ENCODE results near the gene USH2A. TPM values are rescaled to one million over a fixed set of nuclear protein-coding genes. Genes with fewer than 3 reads are reported as not detected.

Gene USH2A
- polyA plus RNA-seq, 1 donor from 2014 or later = 0.17 TPM

DNA sequence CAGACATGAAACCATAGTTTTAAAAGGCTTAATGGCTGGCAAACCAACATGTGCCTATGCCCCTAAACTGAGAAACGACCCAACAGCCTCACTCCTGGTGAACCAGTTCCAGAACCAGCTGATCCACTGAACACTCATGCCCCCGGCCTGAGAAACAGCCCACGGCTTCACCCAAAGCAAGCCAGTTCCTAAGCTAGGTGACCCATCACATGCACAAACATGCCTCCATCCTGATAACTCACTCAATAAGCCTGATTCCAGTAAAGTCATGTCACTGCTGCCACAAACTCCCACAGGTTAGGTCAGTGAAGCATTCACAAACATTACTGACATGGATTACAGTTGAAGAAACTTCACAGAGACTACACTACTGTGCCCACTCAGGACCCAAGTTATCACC lies 161.6 kb downstream of the USH2A start:
- Histone ChIP-seq H3K9me2 (ENCODE audit: insufficient read depth, low read length) (no peaks in the 10 kb centered on the region), H3K9ac (ENCODE audit: low read length) (no peak overlapping the region), H2AFZ (ENCODE audit: low read depth, low read length) (no peak overlapping the region), H3K27ac (ENCODE audit: low read length) (no peak overlapping the region), H3K79me2 (replicated peaks; ENCODE audit: insufficient read depth, low read length) (no peaks in the 10 kb centered on the region), H3K36me3 (ENCODE audit: insufficient read depth, low read length) (no peaks in the 10 kb centered on the region), H4K20me1 (ENCODE audit: insufficient read depth) (no peaks in the 10 kb centered on the region), H3K27me3 (ENCODE audit: insufficient read depth, low read depth, low read length) (no peaks in the 10 kb centered on the region), H3K4me3 (ENCODE audit: low read length) (no peak overlapping the region), H3K9me3 (ENCODE audit: low read length) (no peaks in the 10 kb centered on the region), H3K4me2 (ENCODE audit: low read length) (no peak overlapping the region), H3F3A (ENCODE audit: insufficient read depth, low read length, poor library complexity, severe bottlenecking) (no peaks in the 10 kb centered on the region)
- TF ChIP-seq TAF1 (IDR thresholded peaks at IDR 0.05; ENCODE audit: low read depth) (no peak), EZH2 (IDR thresholded peaks at IDR 0.05; ENCODE audit: borderline replicate concordance, insufficient read depth, low read length, poor library complexity, severe bottlenecking) (no peak), SMC3 (conservative IDR thresholded peaks at IDR 0.05; ENCODE audit: poor library complexity) (no peak), MXI1 (conservative IDR thresholded peaks at IDR 0.05; ENCODE audit: poor library complexity, severe bottlenecking) (no peak), EP300 (conservative IDR thresholded peaks at IDR 0.05; ENCODE audit: poor library complexity, severe bottlenecking) (no peak), POLR2AphosphoS5 (IDR thresholded peaks at IDR 0.05) (no peak), RAD21 (conservative IDR thresholded peaks at IDR 0.05) (no peak)
- TF ChIP-seq, protein P1, sequence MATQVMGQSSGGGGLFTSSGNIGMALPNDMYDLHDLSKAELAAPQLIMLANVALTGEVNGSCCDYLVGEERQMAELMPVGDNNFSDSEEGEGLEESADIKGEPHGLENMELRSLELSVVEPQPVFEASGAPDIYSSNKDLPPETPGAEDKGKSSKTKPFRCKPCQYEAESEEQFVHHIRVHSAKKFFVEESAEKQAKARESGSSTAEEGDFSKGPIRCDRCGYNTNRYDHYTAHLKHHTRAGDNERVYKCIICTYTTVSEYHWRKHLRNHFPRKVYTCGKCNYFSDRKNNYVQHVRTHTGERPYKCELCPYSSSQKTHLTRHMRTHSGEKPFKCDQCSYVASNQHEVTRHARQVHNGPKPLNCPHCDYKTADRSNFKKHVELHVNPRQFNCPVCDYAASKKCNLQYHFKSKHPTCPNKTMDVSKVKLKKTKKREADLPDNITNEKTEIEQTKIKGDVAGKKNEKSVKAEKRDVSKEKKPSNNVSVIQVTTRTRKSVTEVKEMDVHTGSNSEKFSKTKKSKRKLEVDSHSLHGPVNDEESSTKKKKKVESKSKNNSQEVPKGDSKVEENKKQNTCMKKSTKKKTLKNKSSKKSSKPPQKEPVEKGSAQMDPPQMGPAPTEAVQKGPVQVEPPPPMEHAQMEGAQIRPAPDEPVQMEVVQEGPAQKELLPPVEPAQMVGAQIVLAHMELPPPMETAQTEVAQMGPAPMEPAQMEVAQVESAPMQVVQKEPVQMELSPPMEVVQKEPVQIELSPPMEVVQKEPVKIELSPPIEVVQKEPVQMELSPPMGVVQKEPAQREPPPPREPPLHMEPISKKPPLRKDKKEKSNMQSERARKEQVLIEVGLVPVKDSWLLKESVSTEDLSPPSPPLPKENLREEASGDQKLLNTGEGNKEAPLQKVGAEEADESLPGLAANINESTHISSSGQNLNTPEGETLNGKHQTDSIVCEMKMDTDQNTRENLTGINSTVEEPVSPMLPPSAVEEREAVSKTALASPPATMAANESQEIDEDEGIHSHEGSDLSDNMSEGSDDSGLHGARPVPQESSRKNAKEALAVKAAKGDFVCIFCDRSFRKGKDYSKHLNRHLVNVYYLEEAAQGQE (IDR thresholded peaks at IDR 0.05; ENCODE audit: borderline replicate concordance) = no peak
- TF ChIP-seq, protein P2, sequence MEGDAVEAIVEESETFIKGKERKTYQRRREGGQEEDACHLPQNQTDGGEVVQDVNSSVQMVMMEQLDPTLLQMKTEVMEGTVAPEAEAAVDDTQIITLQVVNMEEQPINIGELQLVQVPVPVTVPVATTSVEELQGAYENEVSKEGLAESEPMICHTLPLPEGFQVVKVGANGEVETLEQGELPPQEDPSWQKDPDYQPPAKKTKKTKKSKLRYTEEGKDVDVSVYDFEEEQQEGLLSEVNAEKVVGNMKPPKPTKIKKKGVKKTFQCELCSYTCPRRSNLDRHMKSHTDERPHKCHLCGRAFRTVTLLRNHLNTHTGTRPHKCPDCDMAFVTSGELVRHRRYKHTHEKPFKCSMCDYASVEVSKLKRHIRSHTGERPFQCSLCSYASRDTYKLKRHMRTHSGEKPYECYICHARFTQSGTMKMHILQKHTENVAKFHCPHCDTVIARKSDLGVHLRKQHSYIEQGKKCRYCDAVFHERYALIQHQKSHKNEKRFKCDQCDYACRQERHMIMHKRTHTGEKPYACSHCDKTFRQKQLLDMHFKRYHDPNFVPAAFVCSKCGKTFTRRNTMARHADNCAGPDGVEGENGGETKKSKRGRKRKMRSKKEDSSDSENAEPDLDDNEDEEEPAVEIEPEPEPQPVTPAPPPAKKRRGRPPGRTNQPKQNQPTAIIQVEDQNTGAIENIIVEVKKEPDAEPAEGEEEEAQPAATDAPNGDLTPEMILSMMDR (IDR thresholded peaks at IDR 0.05; ENCODE audit: poor library complexity, severe bottlenecking) = no peak

DNA sequence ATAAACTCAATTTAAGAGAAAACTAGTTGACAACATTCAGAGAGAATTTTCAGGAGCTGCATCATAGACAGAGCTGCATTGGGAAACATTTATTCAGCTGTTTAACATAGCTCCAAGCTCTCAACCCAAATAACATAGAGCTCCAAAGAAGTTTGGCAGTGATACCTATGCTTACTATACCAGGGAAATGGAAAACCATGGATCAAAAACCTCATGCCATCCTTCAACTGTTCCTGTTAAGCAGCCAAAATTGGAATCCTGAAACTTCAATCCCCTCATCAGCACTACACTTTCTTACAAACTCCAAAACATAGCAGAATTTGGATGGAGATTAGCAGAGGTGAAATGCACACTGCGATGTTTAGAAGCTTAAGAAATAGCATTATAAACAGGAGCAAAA lies 164.4 kb downstream of the USH2A start:
- no peak overlapping the region for H3K9ac ChIP-seq (ENCODE audit: low read length)

More for the DNA sequence above, 164.4 kb downstream of the USH2A start:
- Histone ChIP-seq H3K4me2 (ENCODE audit: low read length) (no peak overlapping the region), H3K9me2 (ENCODE audit: insufficient read depth, low read length) (no peaks in the 10 kb centered on the region), H3K4me3 (ENCODE audit: low read length) (no peak overlapping the region), H4K20me1 (ENCODE audit: insufficient read depth) (no peaks in the 10 kb centered on the region), H3K27me3 (ENCODE audit: insufficient read depth, low read depth, low read length) (no peaks in the 10 kb centered on the region), H3F3A (ENCODE audit: insufficient read depth, low read length, poor library complexity, severe bottlenecking) (no peaks in the 10 kb centered on the region), H3K79me2 (replicated peaks; ENCODE audit: insufficient read depth, low read length) (no peaks in the 10 kb centered on the region), H3K27ac (ENCODE audit: low read length) (no peak overlapping the region), H3K36me3 (ENCODE audit: insufficient read depth, low read length) (no peaks in the 10 kb centered on the region), H2AFZ (ENCODE audit: low read depth, low read length) (no peak overlapping the region), H3K9me3 (ENCODE audit: low read length) (no peaks in the 10 kb centered on the region)
- TF ChIP-seq, protein P1 (IDR thresholded peaks at IDR 0.05; ENCODE audit: borderline replicate concordance) = no peak
- TF ChIP-seq EP300 (conservative IDR thresholded peaks at IDR 0.05; ENCODE audit: poor library complexity, severe bottlenecking) = no peak
- no peak for TF ChIP-seq SMC3 (conservative IDR thresholded peaks at IDR 0.05; ENCODE audit: poor library complexity)
- TF ChIP-seq TAF1 (IDR thresholded peaks at IDR 0.05; ENCODE audit: low read depth) = no peak
- no peak for TF ChIP-seq POLR2AphosphoS5 (IDR thresholded peaks at IDR 0.05)
- TF ChIP-seq, protein P2 (IDR thresholded peaks at IDR 0.05; ENCODE audit: poor library complexity, severe bottlenecking) = no peak
